H1 (cell line): ENCODE results near the gene PLSCR3. TPM values are rescaled to one million over a fixed set of nuclear protein-coding genes. Genes with fewer than 3 reads are reported as not detected.

Experiments used
- CREB1 ChIP-seq: IDR thresholded peaks from 2 replicates; pipeline ENCODE4 v1.6.1; 2012; ENCODE audit warnings: inconsistent platforms
- EZH2 ChIP-seq: fragments of 200-600 bp; sonication (generic); IDR thresholded peaks from 2 replicates; pipeline ENCODE4 v1.7.1; 2012; ENCODE audit warnings: low read depth, mild to moderate bottlenecking, moderate library complexity, low read length, inconsistent platforms; ENCODE audit not compliant: severe bottlenecking
- KDM5A ChIP-seq: fragments of 200-600 bp; IDR thresholded peaks from 2 replicates; pipeline ENCODE4 v1.7.1; 2012; ENCODE audit warnings: mild to moderate bottlenecking, low read length, inconsistent platforms, mixed read lengths
- POLR2A ChIP-seq, 2 experiments: IDR thresholded peaks; 1 replicate in 1 of 2; 2 replicates in 1 of 2; pipeline ENCODE4 v1.6.1; 2011; ENCODE audit warnings: low read depth in 2 of 2, low read length in 2 of 2, mild to moderate bottlenecking in 2 of 2; ENCODE audit errors: control extremely low read depth in 1 of 2
- SIX5 ChIP-seq: IDR thresholded peaks from 2 replicates; pipeline ENCODE4 v1.6.1; 2011; ENCODE audit warnings: mild to moderate bottlenecking, low read depth, low read length
- polyA plus RNA-seq, 7 experiments: library from polyadenylated mRNA; depleted of rRNA in 3 of 7; stranded (reverse) in 5 of 7; unstranded in 2 of 7; fragments of >200 nt in 5 of 7; fragments of 200-250 nt in 2 of 7; gene quantifications; 1 replicate in 5 of 7; 2 replicates in 1 of 7; 4 replicates in 1 of 7; pipeline versions ENCODE4 v1.2.1 to v1.2.3, GENCODE V29; 2011 to 2013; ENCODE audit warnings: missing spikeins in 2 of 7, mixed read lengths in 2 of 7
- total RNA-seq: library from RNA; stranded (reverse); fragmentation: NEBNext Ultra II Directional; extraction: Animal tissue kit (Norgen Biotek cat#: 25700); gene quantifications from 2 replicates; pipeline ENCODE4 v1.2.1, GENCODE V29; 2021

The PLSCR3 gene
- total and polyA plus RNA-seq, 2 of the 8 experiments (the other 6 are each of a cell fraction or from before 2014, with no cell fraction given) = 36.1 to 38.7 TPM

DNA sequence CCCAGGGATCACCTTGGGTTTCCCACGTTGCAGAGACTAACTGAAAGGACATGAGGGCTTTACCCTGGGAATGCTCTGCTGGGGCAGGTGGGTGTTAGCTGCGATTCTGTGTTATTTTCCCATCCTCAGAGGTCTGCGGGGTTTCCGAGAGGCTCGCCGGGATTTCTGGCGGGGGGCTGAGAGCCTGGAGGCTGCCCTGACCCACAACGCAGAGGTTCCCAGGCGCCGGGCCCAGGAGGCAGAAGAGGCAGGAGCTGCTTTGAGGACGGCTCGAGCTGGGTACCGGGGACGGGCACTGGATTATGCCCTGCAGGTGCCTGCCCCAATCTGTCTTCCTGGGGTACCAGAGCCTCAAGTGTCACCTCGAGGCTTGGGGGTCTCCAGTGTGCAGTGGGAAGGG lies 51.1 kb downstream of the PLSCR3 start (continued):
- TF ChIP-seq SIX5 = no peak
- no peak for TF ChIP-seq POLR2A (IDR thresholded peaks at IDR 0.05; ENCODE audit: control extremely low read depth in 1 of 2, low read depth in 2 of 2, low read length in 2 of 2)
- TF ChIP-seq KDM5A = no peak
- no peak for TF ChIP-seq EZH2
- TF ChIP-seq CREB1 = no peak
